ENCODE data around the gene HOXC13. TPM values are rescaled to one million over a fixed set of nuclear protein-coding genes. Genes with fewer than 3 reads are reported as not detected.

Gene HOXC13
- total and polyA plus RNA-seq, 2 of the 13 experiments (the other 11 are each of a cell fraction or from before 2014, with no cell fraction given): 0.07 TPM; not detected in 1

GRCh38 chr12:53890081-53890480 lies 48.5 kb upstream of the HOXC13 start:
- Histone ChIP-seq H3K27ac (ENCODE audit: extremely low read length, insufficient read depth, low read length) (no peak overlapping the region), H3K4me3 (replicated peaks in 1 of 3; ENCODE audit: insufficient read depth in 1 of 3, low read depth in 2 of 3, low read length in 3 of 3) (no peak overlapping the region), H3K4me1 (ENCODE audit: insufficient read depth, low read length) (no peaks in the 10 kb centered on the region; the same call in 1 of the 2 replicates), H3K9ac (ENCODE audit: insufficient read depth, low read depth, low read length) (no peak overlapping the region), H3K27me3 (ENCODE audit: control insufficient read depth in 1 of 2, insufficient read depth in 2 of 2, low read length in 2 of 2) (no peaks in the 10 kb centered on the region), H3K36me3 (replicated peaks in 1 of 2; ENCODE audit: control insufficient read depth in 1 of 2, insufficient read depth in 2 of 2, low read length in 2 of 2) (no peaks in the 10 kb centered on the region), H3K4me2 (ENCODE audit: low read depth, low read length) (no peak overlapping the region), H3K9me3 (ENCODE audit: low read length) (no peaks in the 10 kb centered on the region), H3K79me2 (ENCODE audit: insufficient read depth, low read length) (no peaks in the 10 kb centered on the region), H2AFZ (ENCODE audit: low read length) (no peak overlapping the region), H4K20me1 (ENCODE audit: insufficient read depth, low read length) (no peaks in the 10 kb centered on the region)
- in situ Hi-C loops (cut with HindIII; ENCODE audit: extremely low pct_ligation_motif_present, low pct_unique_long_range_greater_than_20kb): no loop called here
- intact Hi-C loops (cut with micrococcal nuclease; ENCODE audit: unreplicated experiment): no loop called here
- no peak for FAIRE-seq
- BruUV-seq (replicated peaks): no TSS peak
- CTCF ChIA-PET (ENCODE audit: low intra/inter-chr PET ratio, low total read pairs): no interaction called here
- TF ChIP-seq MED8 (CRISPR knock-in tag; IDR thresholded peaks at IDR 0.05; ENCODE audit: insufficient replicate concordance) (no peak), E2F5 (CRISPR knock-in tag; conservative IDR thresholded peaks at IDR 0.05) (no peak), XBP1 (CRISPR knock-in tag; IDR thresholded peaks at IDR 0.05) (no peak), THAP7 (CRISPR knock-in tag; IDR thresholded peaks at IDR 0.05) (no peak), SUZ12 (IDR thresholded peaks at IDR 0.05; ENCODE audit: low read depth, low read length) (no peak), U2AF2 (IDR thresholded peaks at IDR 0.05; ENCODE audit: low read depth, low read length) (no peak), ZNF749 (CRISPR knock-in tag; IDR thresholded peaks at IDR 0.05; ENCODE audit: borderline replicate concordance) (no peak), FOXK1 (CRISPR knock-in tag; IDR thresholded peaks at IDR 0.05; ENCODE audit: borderline replicate concordance, low read depth) (no peak), ZSCAN9 (CRISPR knock-in tag; IDR thresholded peaks at IDR 0.05; ENCODE audit: borderline replicate concordance) (no peak), ZNF280B (CRISPR knock-in tag; IDR thresholded peaks at IDR 0.05; ENCODE audit: borderline replicate concordance) (no peak), ZNF878 (CRISPR knock-in tag; IDR thresholded peaks at IDR 0.05) (no peak), RAD51 (IDR thresholded peaks at IDR 0.05; ENCODE audit: borderline replicate concordance) (no peak), ZBTB42 (CRISPR knock-in tag; IDR thresholded peaks at IDR 0.05) (no peak), CSRNP1 (CRISPR knock-in tag; IDR thresholded peaks at IDR 0.05) (no peak)
- 25% methylated on average over 3 of the region's 3 CpGs for WGBS (ENCODE audit: low lambda C conversion rate)
- POLR2A ChIA-PET: no interaction called here
- DNase-seq (ENCODE audit: low spot score): no peak
- ATAC-seq: no peak

Measured in HepG2 (cell line).